ENCODE measurements around the gene E2F4.

DNA sequence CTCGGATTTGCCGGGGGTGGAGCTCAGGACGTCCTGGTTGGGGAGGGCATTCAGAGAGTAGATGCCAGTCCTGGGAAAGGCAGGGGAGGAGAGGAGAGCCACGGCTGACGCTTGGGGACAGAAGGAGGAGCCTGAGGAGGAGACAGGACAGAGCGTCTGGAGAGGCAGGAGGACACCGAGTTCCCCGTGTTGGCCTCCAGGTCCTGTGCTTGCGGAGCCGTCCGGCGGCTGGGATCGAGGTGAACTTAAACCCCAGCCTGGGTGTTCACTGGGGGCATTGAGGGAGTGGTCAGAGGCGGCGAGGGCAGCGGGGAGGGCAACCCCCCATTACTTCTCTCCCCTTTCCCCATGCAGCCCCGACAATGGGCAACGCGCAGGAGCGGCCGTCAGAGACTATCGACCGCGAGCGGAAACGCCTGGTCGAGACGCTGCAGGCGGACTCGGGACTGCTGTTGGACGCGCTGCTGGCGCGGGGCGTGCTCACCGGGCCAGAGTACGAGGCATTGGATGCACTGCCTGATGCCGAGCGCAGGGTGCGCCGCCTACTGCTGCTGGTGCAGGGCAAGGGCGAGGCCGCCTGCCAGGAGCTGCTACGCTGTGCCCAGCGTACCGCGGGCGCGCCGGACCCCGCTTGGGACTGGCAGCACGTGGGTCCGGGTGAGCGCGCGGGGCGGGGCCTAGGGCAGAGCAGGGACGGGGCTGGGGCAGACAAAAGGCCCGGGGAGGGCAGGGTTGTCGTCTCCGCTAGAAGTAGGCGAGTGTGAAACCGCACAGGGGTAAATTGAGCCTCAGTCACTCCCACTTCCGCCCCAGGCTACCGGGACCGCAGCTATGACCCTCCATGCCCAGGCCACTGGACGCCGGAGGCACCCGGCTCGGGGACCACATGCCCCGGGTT is 17.9 kb upstream of the E2F4 start:
- TF ChIP-seq, protein P1, sequence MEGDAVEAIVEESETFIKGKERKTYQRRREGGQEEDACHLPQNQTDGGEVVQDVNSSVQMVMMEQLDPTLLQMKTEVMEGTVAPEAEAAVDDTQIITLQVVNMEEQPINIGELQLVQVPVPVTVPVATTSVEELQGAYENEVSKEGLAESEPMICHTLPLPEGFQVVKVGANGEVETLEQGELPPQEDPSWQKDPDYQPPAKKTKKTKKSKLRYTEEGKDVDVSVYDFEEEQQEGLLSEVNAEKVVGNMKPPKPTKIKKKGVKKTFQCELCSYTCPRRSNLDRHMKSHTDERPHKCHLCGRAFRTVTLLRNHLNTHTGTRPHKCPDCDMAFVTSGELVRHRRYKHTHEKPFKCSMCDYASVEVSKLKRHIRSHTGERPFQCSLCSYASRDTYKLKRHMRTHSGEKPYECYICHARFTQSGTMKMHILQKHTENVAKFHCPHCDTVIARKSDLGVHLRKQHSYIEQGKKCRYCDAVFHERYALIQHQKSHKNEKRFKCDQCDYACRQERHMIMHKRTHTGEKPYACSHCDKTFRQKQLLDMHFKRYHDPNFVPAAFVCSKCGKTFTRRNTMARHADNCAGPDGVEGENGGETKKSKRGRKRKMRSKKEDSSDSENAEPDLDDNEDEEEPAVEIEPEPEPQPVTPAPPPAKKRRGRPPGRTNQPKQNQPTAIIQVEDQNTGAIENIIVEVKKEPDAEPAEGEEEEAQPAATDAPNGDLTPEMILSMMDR (IDR thresholded peaks at IDR 0.05), result peak in 1 of 3 donors; percentile 44
- no peak for TF ChIP-seq POLR2A (IDR thresholded peaks at IDR 0.05)
